ENCODE data around the gene ELMO1. TPM values are rescaled to one million over a fixed set of nuclear protein-coding genes. Genes with fewer than 3 reads are reported as not detected.

The ELMO1 gene
- total RNA-seq, 1 donor from 2014 or later, result 0.69 TPM

GRCh38 chr7:37359662-37360444, 88.8 kb downstream of the ELMO1 start:
- DNase-seq (ENCODE audit: low read depth), result no peak
- H3K4me3 ChIP-seq (ENCODE audit: low read depth, low read length), result no peak overlapping the region
- TF ChIP-seq, protein P1, sequence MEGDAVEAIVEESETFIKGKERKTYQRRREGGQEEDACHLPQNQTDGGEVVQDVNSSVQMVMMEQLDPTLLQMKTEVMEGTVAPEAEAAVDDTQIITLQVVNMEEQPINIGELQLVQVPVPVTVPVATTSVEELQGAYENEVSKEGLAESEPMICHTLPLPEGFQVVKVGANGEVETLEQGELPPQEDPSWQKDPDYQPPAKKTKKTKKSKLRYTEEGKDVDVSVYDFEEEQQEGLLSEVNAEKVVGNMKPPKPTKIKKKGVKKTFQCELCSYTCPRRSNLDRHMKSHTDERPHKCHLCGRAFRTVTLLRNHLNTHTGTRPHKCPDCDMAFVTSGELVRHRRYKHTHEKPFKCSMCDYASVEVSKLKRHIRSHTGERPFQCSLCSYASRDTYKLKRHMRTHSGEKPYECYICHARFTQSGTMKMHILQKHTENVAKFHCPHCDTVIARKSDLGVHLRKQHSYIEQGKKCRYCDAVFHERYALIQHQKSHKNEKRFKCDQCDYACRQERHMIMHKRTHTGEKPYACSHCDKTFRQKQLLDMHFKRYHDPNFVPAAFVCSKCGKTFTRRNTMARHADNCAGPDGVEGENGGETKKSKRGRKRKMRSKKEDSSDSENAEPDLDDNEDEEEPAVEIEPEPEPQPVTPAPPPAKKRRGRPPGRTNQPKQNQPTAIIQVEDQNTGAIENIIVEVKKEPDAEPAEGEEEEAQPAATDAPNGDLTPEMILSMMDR (conservative IDR thresholded peaks at IDR 0.05; ENCODE audit: low read depth, low read length), result no peak

DNA sequence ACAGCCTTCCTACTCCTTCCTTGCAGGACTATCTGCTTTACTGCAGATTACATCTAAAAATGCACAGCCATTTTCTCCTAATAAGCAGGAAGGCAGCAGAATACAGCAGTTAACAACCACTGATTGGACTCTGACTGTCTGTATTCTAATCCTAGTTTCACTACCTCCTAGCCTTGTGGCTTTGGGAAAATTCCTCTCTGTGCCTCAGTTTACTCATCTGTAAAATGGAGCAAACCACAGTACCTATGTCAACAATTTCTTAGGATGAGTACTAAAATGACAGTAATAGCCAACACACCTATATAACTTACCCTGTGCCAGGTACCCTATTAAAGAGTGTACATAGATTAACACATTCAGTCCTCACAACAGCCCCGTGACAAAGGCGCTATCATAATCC, 89.5 kb downstream of the ELMO1 start:
- H3K4me3 ChIP-seq (ENCODE audit: low read depth, low read length), result no peak overlapping the region
- TF ChIP-seq, protein P1 (conservative IDR thresholded peaks at IDR 0.05; ENCODE audit: low read depth, low read length), result no peak
- no peak for DNase-seq (ENCODE audit: low read depth)

DNA sequence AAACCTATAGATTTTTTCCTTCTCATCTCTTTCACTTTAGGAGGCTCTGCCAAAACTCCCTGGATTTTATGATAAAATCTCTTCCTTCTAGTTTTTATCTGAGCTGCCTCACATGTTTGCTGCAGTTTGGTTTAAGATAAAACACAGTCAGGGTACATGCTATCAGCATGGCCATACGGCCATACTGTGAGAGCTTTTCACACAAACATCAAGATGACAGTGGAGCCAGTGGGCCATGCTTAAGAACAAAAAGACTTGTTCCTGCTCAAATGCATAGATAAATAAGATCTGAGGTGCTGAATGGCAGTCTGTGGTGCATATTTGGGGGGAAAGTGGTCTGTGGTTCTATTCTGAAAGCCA, 91.0 kb downstream of the ELMO1 start:
- DNase-seq (ENCODE audit: low read depth), result no peak
- TF ChIP-seq, protein P1 (conservative IDR thresholded peaks at IDR 0.05; ENCODE audit: low read depth, low read length), result no peak
- no peak overlapping the region for H3K4me3 ChIP-seq (ENCODE audit: low read depth, low read length)

- no peak for DNase-seq (ENCODE audit: low read depth)
- no peak overlapping the region for H3K4me3 ChIP-seq (ENCODE audit: low read depth, low read length)
- TF ChIP-seq, protein P1 (conservative IDR thresholded peaks at IDR 0.05; ENCODE audit: low read depth, low read length), result no peak
Measured at GRCh38 chr7:37356911-37357636, 91.6 kb downstream of the ELMO1 start.

DNA sequence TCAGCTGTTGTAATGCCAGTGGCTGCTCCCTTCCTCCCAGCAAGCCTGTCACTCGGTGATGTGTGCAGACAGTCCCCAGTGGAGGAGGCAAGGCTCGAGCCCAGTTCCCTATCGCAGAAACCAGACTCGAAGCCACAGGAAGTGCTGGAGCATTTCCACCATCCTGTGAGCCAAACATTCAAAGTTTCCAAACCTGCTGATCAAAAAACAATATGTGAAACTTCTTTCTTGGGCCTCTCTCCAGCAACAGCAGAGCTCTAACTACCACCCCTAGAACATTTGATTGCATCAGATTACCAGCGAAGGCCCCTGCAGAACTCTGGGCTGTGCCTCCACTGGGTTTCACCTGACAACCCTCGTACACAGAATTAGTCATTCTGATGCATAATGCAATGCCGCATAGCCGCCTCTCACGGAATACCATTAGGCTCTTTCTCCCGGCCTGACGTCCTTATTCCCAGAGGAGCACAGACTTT, 94.0 kb downstream of the ELMO1 start:
- DNase-seq (ENCODE audit: low read depth), result no peak
- H3K4me3 ChIP-seq (ENCODE audit: low read depth, low read length), result no peak overlapping the region
- TF ChIP-seq, protein P1 (conservative IDR thresholded peaks at IDR 0.05; ENCODE audit: low read depth, low read length), result no peak

- DNase-seq (ENCODE audit: low read depth), result no peak
- TF ChIP-seq, protein P1 (conservative IDR thresholded peaks at IDR 0.05; ENCODE audit: low read depth, low read length), result no peak
Measured at GRCh38 chr7:37353949-37354655, 94.6 kb downstream of the ELMO1 start.

More at GRCh38 chr7:37353949-37354655, 94.6 kb downstream of the ELMO1 start:
- no peak overlapping the region for H3K4me3 ChIP-seq (ENCODE audit: low read depth, low read length)

Measured in epithelial cell of proximal tubule (primary cell).